MCF 10A (cell line): ENCODE measurements around the gene FGF3. TPM values are rescaled to one million over a fixed set of nuclear protein-coding genes. Genes with fewer than 3 reads are reported as not detected.

ENCODE experiments used
- BruUV-seq: library from RNA; stranded (reverse); fragments of 400-500 nt; replicated peaks from 2 replicates; lab custom pipeline; 2021; lab: Mats Ljungman, UMichigan
- CTCF ChIA-PET: fragments of 300-600 bp; sonication (Branson Sonifier 250); formaldehyde crosslinking; extraction: SDS; loops from one replicate; lab custom pipeline; 2021; ENCODE audit warnings: antibody characterized with exemption, inconsistent platforms; lab: Yijun Ruan, JAX
- POLR2A ChIA-PET: fragments of 300-600, 350-650 bp; sonication (Branson Sonifier 250); formaldehyde crosslinking; extraction: SDS; loops from one replicate; lab custom pipeline; 2020; ENCODE audit warnings: antibody characterized with exemption, inconsistent platforms; lab: Yijun Ruan, JAX
- DNase-seq: peaks from one replicate; pipeline ENCODE4 v3.0.0-alpha.2; 2018; ENCODE audit not compliant: unreplicated experiment
- H3K27ac Mint-ChIP-seq: one replicate; pipeline ENCODE4 v1.8.0; 2022; ENCODE audit warnings: mild to moderate bottlenecking, low read depth, mixed read lengths; ENCODE audit not compliant: unreplicated experiment
- H3K27me3 Mint-ChIP-seq: one replicate; pipeline ENCODE4 v1.8.0; 2022; ENCODE audit warnings: mixed read lengths; ENCODE audit not compliant: insufficient read depth, unreplicated experiment
- H3K36me3 Mint-ChIP-seq: one replicate; pipeline ENCODE4 v1.8.0; 2022; ENCODE audit warnings: mild to moderate bottlenecking, moderate library complexity, mixed read lengths; ENCODE audit not compliant: insufficient read depth, unreplicated experiment
- H3K4me1 Mint-ChIP-seq: one replicate; pipeline ENCODE4 v1.8.0; 2022; ENCODE audit warnings: mixed read lengths; ENCODE audit not compliant: insufficient read depth, unreplicated experiment
- H3K4me3 Mint-ChIP-seq: one replicate; pipeline ENCODE4 v1.8.0; 2022; ENCODE audit warnings: mild to moderate bottlenecking, moderate library complexity, mixed read lengths; ENCODE audit not compliant: unreplicated experiment
- H3K9me3 Mint-ChIP-seq: one replicate; pipeline ENCODE4 v1.8.0; 2022; ENCODE audit warnings: mixed read lengths; ENCODE audit not compliant: unreplicated experiment
- intact Hi-C: fragments of 100-400 bp; cut with micrococcal nuclease; formaldehyde crosslinking; loops from 2 replicates; pipeline ENCODE4 v1.14.1; 2022
- total RNA-seq: library from RNA; stranded (reverse); gene quantifications from 2 replicates; pipeline ENCODE4 v1.2.3, GENCODE V29; 2022
- TF ChIP-seq, protein P1 (sequence below): fragments of 200-600 bp; IDR thresholded peaks from one replicate; pipeline ENCODE4 v1.8.0; 2022; ENCODE audit warnings: antibody characterized with exemption, mild to moderate bottlenecking; ENCODE audit not compliant: unreplicated experiment

Gene FGF3
- total RNA-seq, 1 experiment from 2014 or later: not detected

DNA sequence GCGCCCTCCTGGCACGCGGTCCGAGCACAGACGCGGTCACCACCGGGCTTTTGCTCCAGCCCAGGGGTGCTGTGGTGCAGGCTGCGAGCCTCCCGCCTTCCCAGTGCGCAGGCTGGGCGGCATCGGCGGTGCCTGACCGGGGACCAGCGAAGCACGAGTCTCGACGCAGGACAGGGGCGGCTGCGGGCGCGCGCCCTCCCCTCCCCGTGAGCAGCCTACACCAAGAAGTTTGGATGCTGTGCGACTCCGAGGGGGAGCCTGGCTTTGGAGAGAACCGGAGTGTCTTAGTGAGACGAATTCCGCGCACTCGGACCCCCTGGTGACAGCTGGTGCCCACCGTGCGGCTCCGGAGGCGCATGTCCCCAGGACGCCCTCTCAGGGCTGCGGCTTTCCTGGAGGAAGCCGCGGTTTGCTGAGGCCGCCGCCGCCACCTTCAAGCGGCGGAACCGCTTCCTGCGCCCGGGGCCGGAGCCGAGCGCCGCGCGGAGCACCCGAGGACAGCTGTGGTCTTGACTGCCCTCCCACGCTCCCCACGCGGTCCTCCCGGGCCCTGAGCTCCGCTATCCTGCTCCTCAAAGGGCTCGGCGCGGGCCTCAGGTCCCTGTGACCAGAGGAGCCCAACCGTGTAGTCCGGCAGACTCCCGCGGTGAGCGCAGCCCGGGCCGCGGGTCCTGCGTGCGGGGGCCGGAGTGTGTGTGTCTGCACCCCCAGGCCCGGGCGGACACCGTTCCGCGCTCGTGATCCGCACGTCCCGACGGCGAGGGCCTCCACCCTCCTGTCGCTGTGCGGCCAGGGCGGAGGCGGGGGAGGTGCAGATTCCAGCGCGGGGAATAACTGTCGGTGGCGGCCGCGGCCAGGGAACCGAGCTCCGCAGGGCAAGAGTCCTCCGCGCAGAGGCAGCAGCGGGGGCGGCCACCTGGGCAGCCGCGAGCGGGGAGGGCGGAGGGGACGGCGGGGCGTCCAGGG lies 1.7 kb downstream of the FGF3 start:
- H3K27me3 Mint-ChIP-seq: peaks cover 66% of the 10 kb centered on the region
- H3K36me3 Mint-ChIP-seq: no peaks in the 10 kb centered on the region
- H3K27ac Mint-ChIP-seq: no peak overlapping the region
- CTCF ChIA-PET: no interaction called here
- no peak overlapping the region for H3K4me3 Mint-ChIP-seq
- TF ChIP-seq, protein P1, sequence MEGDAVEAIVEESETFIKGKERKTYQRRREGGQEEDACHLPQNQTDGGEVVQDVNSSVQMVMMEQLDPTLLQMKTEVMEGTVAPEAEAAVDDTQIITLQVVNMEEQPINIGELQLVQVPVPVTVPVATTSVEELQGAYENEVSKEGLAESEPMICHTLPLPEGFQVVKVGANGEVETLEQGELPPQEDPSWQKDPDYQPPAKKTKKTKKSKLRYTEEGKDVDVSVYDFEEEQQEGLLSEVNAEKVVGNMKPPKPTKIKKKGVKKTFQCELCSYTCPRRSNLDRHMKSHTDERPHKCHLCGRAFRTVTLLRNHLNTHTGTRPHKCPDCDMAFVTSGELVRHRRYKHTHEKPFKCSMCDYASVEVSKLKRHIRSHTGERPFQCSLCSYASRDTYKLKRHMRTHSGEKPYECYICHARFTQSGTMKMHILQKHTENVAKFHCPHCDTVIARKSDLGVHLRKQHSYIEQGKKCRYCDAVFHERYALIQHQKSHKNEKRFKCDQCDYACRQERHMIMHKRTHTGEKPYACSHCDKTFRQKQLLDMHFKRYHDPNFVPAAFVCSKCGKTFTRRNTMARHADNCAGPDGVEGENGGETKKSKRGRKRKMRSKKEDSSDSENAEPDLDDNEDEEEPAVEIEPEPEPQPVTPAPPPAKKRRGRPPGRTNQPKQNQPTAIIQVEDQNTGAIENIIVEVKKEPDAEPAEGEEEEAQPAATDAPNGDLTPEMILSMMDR: no peak
- POLR2A ChIA-PET: no interaction called here
- peaks cover 7% of the 10 kb centered on the region for H3K9me3 Mint-ChIP-seq
- BruUV-seq: no TSS peak
- H3K4me1 Mint-ChIP-seq: no peaks in the 10 kb centered on the region
- intact Hi-C loops: no loop called here
- DNase-seq: no peak

DNA sequence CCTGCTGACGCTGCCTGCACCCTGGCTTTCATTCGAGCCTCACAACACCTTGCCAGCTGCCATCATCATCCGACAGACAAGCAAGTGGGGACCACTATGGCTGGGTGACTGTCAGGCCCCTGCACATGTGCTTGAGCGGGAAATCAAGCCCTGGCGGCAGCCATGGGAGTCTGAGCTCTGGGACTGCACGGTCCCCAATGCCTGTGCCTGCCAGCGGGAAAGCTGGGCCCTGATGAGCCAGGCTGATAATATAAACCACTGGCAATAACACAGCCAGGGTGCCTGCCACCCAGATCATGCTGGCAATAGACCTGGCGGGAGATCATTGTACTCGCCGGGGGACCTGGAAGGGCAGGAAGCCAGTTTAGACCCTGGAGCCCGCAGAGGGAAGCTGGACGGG lies 2.5 kb downstream of the FGF3 start:
- peaks cover 58% of the 10 kb centered on the region for H3K27me3 Mint-ChIP-seq
- H3K9me3 Mint-ChIP-seq: peaks cover 7% of the 10 kb centered on the region
- ChIA-PET POLR2A (no interaction called here), CTCF (interaction anchor here (0.6 kb wide), 1 partner anchor 66 kb away, joined by 3 read pairs; no protein-coding TSS in a partner anchor)
- TF ChIP-seq, protein P1: no peak
- intact Hi-C loops: no loop called here
- H3K4me3 Mint-ChIP-seq: no peak overlapping the region
- DNase-seq: no peak
- no peaks in the 10 kb centered on the region for H3K4me1 Mint-ChIP-seq
- no peak overlapping the region for H3K27ac Mint-ChIP-seq
- BruUV-seq: no TSS peak
- H3K36me3 Mint-ChIP-seq: no peaks in the 10 kb centered on the region

DNA sequence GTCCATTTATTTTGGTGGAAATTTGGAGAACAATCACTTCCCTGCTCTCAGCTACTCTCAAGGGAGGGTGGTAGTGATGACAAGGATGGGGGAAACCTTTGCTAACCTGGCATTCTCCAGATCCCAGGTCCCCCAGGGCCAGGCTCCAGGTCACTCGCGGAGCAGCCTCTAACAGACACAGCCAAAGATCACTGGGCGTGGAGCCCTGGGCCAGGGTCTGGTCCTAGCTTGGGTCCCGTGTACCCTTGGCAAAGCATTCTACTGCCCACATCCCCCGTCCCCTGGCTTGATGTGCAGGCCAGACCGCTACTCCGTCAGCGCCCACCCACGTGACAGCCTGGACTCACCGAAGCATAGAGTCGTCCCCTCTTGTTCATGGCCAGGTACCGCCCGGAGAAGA lies 3.2 kb downstream of the FGF3 start:
- Mint-ChIP-seq H3K36me3 (no peaks in the 10 kb centered on the region), H3K27me3 (peaks cover 52% of the 10 kb centered on the region), H3K4me1 (no peaks in the 10 kb centered on the region), H3K27ac (no peak overlapping the region), H3K4me3 (no peak overlapping the region), H3K9me3 (peaks cover 7% of the 10 kb centered on the region)
- ChIA-PET POLR2A (no interaction called here), CTCF (no interaction called here)
- DNase-seq: no peak
- BruUV-seq: no TSS peak
- intact Hi-C loops: no loop called here
- TF ChIP-seq, protein P1: no peak

DNA sequence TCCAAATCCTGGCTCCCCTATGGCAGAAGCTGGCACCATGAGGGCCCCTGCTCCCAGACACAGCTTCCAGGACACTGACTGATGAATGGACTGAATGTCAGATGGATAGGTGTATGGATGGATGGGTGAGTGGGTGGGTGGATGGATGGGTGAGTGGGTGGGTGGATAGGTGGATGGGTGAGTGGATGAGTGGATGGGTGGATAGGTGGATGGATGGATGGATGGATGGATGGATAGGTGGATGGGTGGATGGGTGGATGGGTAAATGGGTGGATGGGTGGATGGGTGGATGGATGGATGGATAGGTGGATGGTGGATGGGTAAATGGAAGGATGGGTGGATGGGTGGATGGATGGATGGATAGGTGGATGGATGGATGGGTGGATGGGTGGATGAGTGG lies 4.3 kb downstream of the FGF3 start:
- no TSS peak for BruUV-seq
- intact Hi-C loops: no loop called here
- peaks cover 41% of the 10 kb centered on the region for H3K27me3 Mint-ChIP-seq
- TF ChIP-seq, protein P1: no peak
- ChIA-PET CTCF (no interaction called here), POLR2A (no interaction called here)
- no peak overlapping the region for H3K27ac Mint-ChIP-seq
- no peaks in the 10 kb centered on the region for H3K36me3 Mint-ChIP-seq
- no peaks in the 10 kb centered on the region for H3K4me1 Mint-ChIP-seq
- H3K9me3 Mint-ChIP-seq: peaks cover 7% of the 10 kb centered on the region
- H3K4me3 Mint-ChIP-seq: no peak overlapping the region
- no peak for DNase-seq
